A549 (cell line): ENCODE results near the gene IGF2BP1. TPM values are rescaled to one million over a fixed set of nuclear protein-coding genes. Genes with fewer than 3 reads are reported as not detected.

ENCODE experiments used
- ATAC-seq, 2 experiments: fragments of 200-7000 bp in 1 of 2; fragments of >200 bp in 1 of 2; cut with Nextera tagmentation in 1 of 2; cut with Tn5 transposase in 1 of 2; 3 replicates each; pipeline versions ENCODE4 v1.8.0 to v1.9.1; 2018 to 2020; ENCODE audit warnings: mild to moderate bottlenecking in 1 of 2, moderate library complexity in 1 of 2
- CTCF ChIA-PET: fragments of 300-600 bp; sonication (Branson Sonifier 250); formaldehyde crosslinking; extraction: SDS; loops from one replicate; lab custom pipeline; 2021; ENCODE audit warnings: antibody characterized with exemption, inconsistent platforms; lab: Yijun Ruan, JAX
- POLR2A ChIA-PET: fragments of 350-600 bp; formaldehyde crosslinking; extraction: SDS; loops from one replicate; lab custom pipeline; 2021; ENCODE audit warnings: antibody characterized with exemption, inconsistent platforms; lab: Yijun Ruan, JAX
- DNase-seq, 2 experiments: peaks; one replicate each; pipeline versions ENCODE4 v3.0.0 to v3.0.0-alpha.2; 2011 to 2016; ENCODE audit warnings: low read depth in 1 of 2, low spot score in 1 of 2
- FAIRE-seq: peaks from 2 replicates; lab custom pipeline; 2011; peaks lifted over from hg19 to GRCh38; lab: Jason Lieb, UNC
- H3K27ac ChIP-seq, 2 experiments: fragments of >200 bp; sonication (Bioruptor Twin); formaldehyde crosslinking; 3 replicates each; pipeline ENCODE4 v1.5.1; 2016 to 2017
- H3K4me1 ChIP-seq: fragments of >200 bp; sonication (Bioruptor Twin); formaldehyde crosslinking; 3 replicates; pipeline ENCODE4 v1.6.1; 2016
- H3K4me2 ChIP-seq: fragments of >200 bp; sonication (Bioruptor Twin); formaldehyde crosslinking; 3 replicates; pipeline ENCODE4 v1.6.1; 2016
- H3K4me3 ChIP-seq: fragments of >200 bp; sonication (Bioruptor Twin); formaldehyde crosslinking; 3 replicates; pipeline ENCODE4 v1.5.1; 2016
- H3K9me3 ChIP-seq: fragments of >200 bp; sonication (Bioruptor Twin); formaldehyde crosslinking; 3 replicates; pipeline ENCODE4 v1.6.1; 2016
- CBX2 ChIP-seq: fragments of 200-600 bp; sonication (generic); IDR thresholded peaks from 2 replicates; pipeline ENCODE4 v1.6.1; 2016; ENCODE audit warnings: low read depth, mild to moderate bottlenecking, borderline replicate concordance
- CBX8 ChIP-seq: fragments of 200-600 bp; sonication (generic); IDR thresholded peaks from 2 replicates; pipeline ENCODE4 v1.6.1; 2016
- CEBPB ChIP-seq, 2 experiments: fragments of >200 bp in 1 of 2; sonication (Bioruptor Twin) in 1 of 2; formaldehyde crosslinking in 1 of 2; IDR thresholded peaks; 2 replicates each; pipeline ENCODE4 v1.6.1; 2012 to 2016
- CHD4 ChIP-seq: fragments of 200-600 bp; sonication (generic); IDR thresholded peaks from 2 replicates; pipeline ENCODE4 v1.6.1; 2016; ENCODE audit warnings: antibody characterized with exemption, mild to moderate bottlenecking, borderline replicate concordance
- EHF ChIP-seq: fragments of 250-450 bp; sonication (Bioruptor Pico); IDR thresholded peaks from 2 replicates; pipeline ENCODE4 v1.5.0; 2020; ENCODE audit warnings: mild to moderate bottlenecking
- EHMT2 ChIP-seq: fragments of 200-600 bp; sonication (generic); IDR thresholded peaks from 2 replicates; pipeline ENCODE4 v1.6.1; 2016; ENCODE audit warnings: antibody characterized with exemption, low read depth, mild to moderate bottlenecking, moderate library complexity
- FOSB ChIP-seq: fragments of 250-450 bp; sonication (Bioruptor Pico); IDR thresholded peaks from 2 replicates; pipeline ENCODE4 v1.5.0; 2020; ENCODE audit warnings: mild to moderate bottlenecking, moderate library complexity
- FOSL2 ChIP-seq, 2 experiments: fragments of 450-650 bp in 1 of 2; fragments of >200 bp in 1 of 2; sonication (Bioruptor Twin) in 1 of 2; formaldehyde crosslinking; IDR thresholded peaks; 2 replicates each; pipeline versions ENCODE4 v1.5.0 to v1.6.1; 2016 to 2020; ENCODE audit warnings: mild to moderate bottlenecking in 1 of 2, moderate library complexity in 1 of 2
- GATA3 ChIP-seq: IDR thresholded peaks from 2 replicates; pipeline ENCODE4 v1.6.1; 2012; ENCODE audit warnings: borderline replicate concordance
- HDAC2 ChIP-seq: fragments of 200-600 bp; sonication (generic); IDR thresholded peaks from 2 replicates; pipeline ENCODE4 v1.6.1; 2016
- HOXA7 ChIP-seq: fragments of 250-450 bp; sonication (Bioruptor Pico); IDR thresholded peaks from 2 replicates; pipeline ENCODE4 v1.5.0; 2020; ENCODE audit warnings: mild to moderate bottlenecking, moderate library complexity
- HOXB13 ChIP-seq: fragments of 250-450 bp; sonication (Bioruptor Pico); IDR thresholded peaks from 2 replicates; pipeline ENCODE4 v1.5.0; 2020; ENCODE audit warnings: low read depth, mild to moderate bottlenecking, moderate library complexity
- HOXB5 ChIP-seq: fragments of 250-450 bp; sonication (Bioruptor Pico); IDR thresholded peaks from 2 replicates; pipeline ENCODE4 v1.5.0; 2020; ENCODE audit warnings: mild to moderate bottlenecking, moderate library complexity
- JUNB ChIP-seq: fragments of >200 bp; sonication (Bioruptor Twin); formaldehyde crosslinking; IDR thresholded peaks from 2 replicates; pipeline ENCODE4 v1.6.1; 2016
- KDM1A ChIP-seq: fragments of 200-600 bp; sonication (generic); IDR thresholded peaks from 2 replicates; pipeline ENCODE4 v1.6.1; 2016; ENCODE audit warnings: low read depth, mild to moderate bottlenecking
- KDM5A ChIP-seq: fragments of 200-600 bp; sonication (generic); IDR thresholded peaks from 2 replicates; pipeline ENCODE4 v1.6.1; 2016; ENCODE audit warnings: antibody characterized with exemption, mild to moderate bottlenecking
- MAZ ChIP-seq: fragments of 150-350 bp; IDR thresholded peaks from 2 replicates; pipeline ENCODE4 v1.6.1; 2014; ENCODE audit warnings: antibody characterized with exemption, low read depth, low read length, borderline replicate concordance
- NFE2L2 ChIP-seq: fragments of 150-350 bp; conservative IDR thresholded peaks from 2 replicates; pipeline ENCODE4 v1.6.1; 2014; ENCODE audit warnings: low read length
- POLR2AphosphoS2 ChIP-seq: conservative IDR thresholded peaks from 2 replicates; pipeline ENCODE4 v1.6.1; 2012; ENCODE audit warnings: low read length, improper control_type of control experiment, inconsistent platforms
- SMC3 ChIP-seq: fragments of >200 bp; sonication (Bioruptor Twin); formaldehyde crosslinking; IDR thresholded peaks from 3 replicates; pipeline ENCODE4 v1.6.1; 2018; ENCODE audit warnings: inconsistent platforms
- SREBF2 ChIP-seq: fragments of 450-650 bp; IDR thresholded peaks from 2 replicates; pipeline ENCODE4 v1.6.1; 2014; ENCODE audit warnings: mild to moderate bottlenecking, moderate library complexity
- TFCP2L1 ChIP-seq: fragments of 250-450 bp; sonication (Bioruptor Pico); IDR thresholded peaks from 2 replicates; pipeline ENCODE4 v1.5.0; 2021; ENCODE audit warnings: mild to moderate bottlenecking
- TP53 ChIP-seq: fragments of 250-450 bp; sonication (Bioruptor Pico); IDR thresholded peaks from 2 replicates; pipeline ENCODE4 v1.5.0; 2021; ENCODE audit warnings: mild to moderate bottlenecking, moderate library complexity
- ZC3H11A ChIP-seq: fragments of 450-650 bp; IDR thresholded peaks from 2 replicates; pipeline ENCODE4 v1.6.1; 2014; ENCODE audit warnings: antibody characterized with exemption, mild to moderate bottlenecking
- ZNF302 ChIP-seq: fragments of 250-450 bp; sonication (Bioruptor Pico); IDR thresholded peaks from 2 replicates; pipeline ENCODE4 v1.9.0; 2021; ENCODE audit warnings: inconsistent platforms, mild to moderate bottlenecking, moderate library complexity
- ZSCAN20 ChIP-seq: fragments of 250-450 bp; sonication (Bioruptor Pico); IDR thresholded peaks from 2 replicates; pipeline ENCODE4 v1.8.0; 2022; ENCODE audit warnings: mild to moderate bottlenecking, moderate library complexity
- whole genome bisulfite sequencing: methylation state at CpG from one replicate; pipeline ENCODE4 v1.1.6; 2017; ENCODE audit errors: missing lambda C conversion rate; 5-methylcytosine and 5-hydroxymethylcytosine counted together
- polyA plus RNA-seq, 4 experiments: library from polyadenylated mRNA; depleted of rRNA in 3 of 4; stranded (reverse); fragments of >200 nt; fragmentation: RNase III in 1 of 4; extraction: RNeasy Plus Mini Kit Qiagen cat#74134 plus additional on column Dnase treatment in 1 of 4; gene quantifications; 2 replicates in 3 of 4; 3 replicates in 1 of 4; pipeline ENCODE4 v1.2.3, GENCODE V29; 2011 to 2017
- TF ChIP-seq, protein P1 (sequence below): fragments of 250-450 bp; sonication (Bioruptor Pico); IDR thresholded peaks from 2 replicates; pipeline ENCODE4 v1.5.0; 2021; ENCODE audit warnings: mild to moderate bottlenecking, moderate library complexity, borderline replicate concordance
- TF ChIP-seq, protein P2 (sequence below): IDR thresholded peaks from 2 replicates; pipeline ENCODE4 v1.6.1; 2012; ENCODE audit warnings: low read depth, borderline replicate concordance
- TF ChIP-seq, protein P3 (sequence below): fragments of >200 bp; sonication (Bioruptor Twin); formaldehyde crosslinking; IDR thresholded peaks from 3 replicates; pipeline ENCODE4 v1.6.1; 2016

Gene IGF2BP1
- polyA plus RNA-seq, 2 of the 4 experiments (the other 2 are of a cell fraction) = 26.2 to 40.3 TPM

DNA sequence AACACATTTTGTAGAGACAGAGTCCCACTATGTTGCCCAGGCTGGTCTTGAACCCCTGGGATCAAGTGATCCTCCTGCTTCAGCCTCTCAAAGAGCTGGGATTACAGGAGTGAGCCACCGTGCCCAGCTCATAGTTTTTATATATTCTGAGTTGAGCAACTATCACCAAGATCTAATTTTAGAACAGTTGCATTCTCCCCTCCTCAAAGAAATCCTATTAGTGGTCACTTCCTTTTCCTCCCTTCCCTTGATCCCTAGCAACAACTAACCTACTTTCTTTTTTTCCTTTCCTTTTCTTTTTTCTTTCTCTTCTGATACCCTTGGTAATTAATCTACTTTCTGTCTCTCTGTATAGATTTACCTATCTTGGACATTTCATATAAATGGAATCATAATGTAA is 73.9 kb downstream of the IGF2BP1 start (continued):
- TF ChIP-seq HOXB13 (CRISPR knock-in tag) (no peak), HOXA7 (CRISPR knock-in tag) (no peak)
- TF ChIP-seq, protein P1, sequence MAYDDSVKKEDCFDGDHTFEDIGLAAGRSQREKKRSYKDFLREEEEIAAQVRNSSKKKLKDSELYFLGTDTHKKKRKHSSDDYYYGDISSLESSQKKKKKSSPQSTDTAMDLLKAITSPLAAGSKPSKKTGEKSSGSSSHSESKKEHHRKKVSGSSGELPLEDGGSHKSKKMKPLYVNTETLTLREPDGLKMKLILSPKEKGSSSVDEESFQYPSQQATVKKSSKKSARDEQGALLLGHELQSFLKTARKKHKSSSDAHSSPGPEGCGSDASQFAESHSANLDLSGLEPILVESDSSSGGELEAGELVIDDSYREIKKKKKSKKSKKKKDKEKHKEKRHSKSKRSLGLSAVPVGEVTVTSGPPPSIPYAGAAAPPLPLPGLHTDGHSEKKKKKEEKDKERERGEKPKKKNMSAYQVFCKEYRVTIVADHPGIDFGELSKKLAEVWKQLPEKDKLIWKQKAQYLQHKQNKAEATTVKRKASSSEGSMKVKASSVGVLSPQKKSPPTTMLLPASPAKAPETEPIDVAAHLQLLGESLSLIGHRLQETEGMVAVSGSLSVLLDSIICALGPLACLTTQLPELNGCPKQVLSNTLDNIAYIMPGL (CRISPR knock-in tag) = no peak

DNA sequence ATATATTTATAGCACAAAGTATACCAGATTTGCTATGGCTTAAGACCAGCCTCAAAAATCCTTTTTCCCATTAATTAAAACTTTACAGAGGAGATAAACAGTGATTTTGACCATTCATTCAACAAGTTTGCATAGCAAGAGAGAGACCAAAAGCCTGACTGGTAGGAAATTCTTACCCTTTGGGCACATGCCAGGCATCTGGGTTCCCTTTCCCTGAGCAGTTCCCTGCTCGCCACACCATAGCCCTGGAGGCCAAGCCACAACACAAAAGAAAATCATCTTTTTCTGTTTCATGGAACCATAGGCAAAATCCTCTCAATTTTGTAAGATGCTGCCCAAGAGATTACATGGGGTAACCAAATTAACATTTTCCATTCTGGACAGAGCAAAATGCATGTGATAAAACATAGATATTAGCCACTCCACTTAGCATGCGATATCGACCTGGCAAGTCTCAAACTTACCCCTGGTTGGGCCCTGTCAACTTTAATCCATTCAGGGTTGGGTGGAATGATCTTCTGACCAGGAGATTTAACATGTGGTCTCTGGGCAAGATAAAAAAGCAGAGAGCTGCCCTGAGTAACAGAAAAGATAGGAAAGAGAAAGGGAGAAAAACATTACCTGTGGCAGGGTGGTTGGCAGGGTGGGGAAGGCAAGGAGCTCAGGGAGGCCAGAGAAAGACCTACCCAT is 77.8 kb downstream of the IGF2BP1 start:
- FAIRE-seq = peak; percentile 13
- WGBS = 84% methylated on average over 3 of the region's 3 CpGs
- ATAC-seq = no peak
- CTCF ChIA-PET = interaction anchor here (0.5 to 1.1 kb wide), 4 partner anchors 102 to 259 kb away, joined by 3 to 4 read pairs (median 3); no protein-coding TSS in a partner anchor
- POLR2A ChIA-PET = no interaction called here
- peaks cover 8% of the 10 kb centered on the region; the same call in 2 of the 3 replicates for H3K9me3 ChIP-seq
- no peak overlapping the region for H3K27ac ChIP-seq
- DNase-seq = no peak
- H3K4me3 ChIP-seq = no peak overlapping the region
- H3K4me1 ChIP-seq = peaks cover 14% of the 10 kb centered on the region
- H3K4me2 ChIP-seq = no peak overlapping the region
- TF ChIP-seq KDM1A (no peak), GATA3 (no peak), FOSB (CRISPR knock-in tag) (no peak), TFCP2L1 (CRISPR knock-in tag) (no peak), EHF (CRISPR knock-in tag) (no peak), CBX8 (no peak), EHMT2 (no peak), ZSCAN20 (CRISPR knock-in tag) (no peak), TP53 (CRISPR knock-in tag) (no peak)
- TF ChIP-seq, protein P2, sequence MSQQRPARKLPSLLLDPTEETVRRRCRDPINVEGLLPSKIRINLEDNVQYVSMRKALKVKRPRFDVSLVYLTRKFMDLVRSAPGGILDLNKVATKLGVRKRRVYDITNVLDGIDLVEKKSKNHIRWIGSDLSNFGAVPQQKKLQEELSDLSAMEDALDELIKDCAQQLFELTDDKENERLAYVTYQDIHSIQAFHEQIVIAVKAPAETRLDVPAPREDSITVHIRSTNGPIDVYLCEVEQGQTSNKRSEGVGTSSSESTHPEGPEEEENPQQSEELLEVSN = no peak
- TF ChIP-seq, all 56 proteins: peak for 0

DNA sequence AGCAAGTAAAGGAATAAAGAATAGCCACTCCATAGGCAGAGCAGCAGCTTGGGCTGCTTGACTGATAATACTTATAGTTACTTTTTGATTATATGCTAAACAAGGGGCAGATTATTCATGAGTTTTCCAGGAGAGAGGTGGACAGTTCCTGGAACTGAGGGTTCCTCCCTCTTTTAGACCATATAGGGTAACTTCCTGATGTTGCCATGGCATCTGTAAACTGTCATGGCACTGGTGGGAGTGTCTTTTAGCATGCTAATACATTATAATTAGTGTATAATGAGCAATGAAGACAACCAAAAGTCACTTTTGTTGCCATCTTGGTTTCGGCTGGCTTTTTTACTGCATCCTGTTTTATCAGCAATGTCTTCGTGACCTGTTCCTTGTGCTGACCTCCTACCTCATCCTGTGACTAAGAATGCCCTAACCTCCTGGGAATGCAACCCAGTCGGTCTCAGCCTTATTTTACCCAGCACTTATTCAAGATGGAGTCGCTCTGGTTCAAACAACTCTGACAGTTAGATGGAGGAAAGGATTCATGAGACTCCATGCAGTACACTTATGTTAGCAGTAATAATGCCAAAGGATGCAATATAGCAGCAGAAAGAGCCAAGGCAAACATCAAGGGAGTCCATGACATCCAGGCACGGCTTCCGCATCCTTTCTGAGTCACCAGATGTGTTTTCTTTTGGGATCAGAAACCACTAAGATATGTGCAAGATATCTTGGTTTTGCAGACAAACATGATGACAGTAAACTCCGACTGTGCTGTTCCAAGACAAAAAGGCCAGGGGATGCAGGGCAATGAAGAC is 79.6 kb downstream of the IGF2BP1 start:
- no peak for FAIRE-seq
- 21% methylated on average over 7 of the region's 7 CpGs for WGBS
- Histone ChIP-seq H3K4me3 (no peak overlapping the region), H3K27ac (peak overlapping the region in 1 of 2 experiments; percentile 43; a peak in 3 of 6 replicates), H3K4me1 (peaks cover 13% of the 10 kb centered on the region), H3K4me2 (peak overlapping the region; percentile 44), H3K9me3 (peaks cover 10% of the 10 kb centered on the region; the same call in 2 of the 3 replicates)
- ATAC-seq = peak; percentile 60 to 76; a peak in 4 of 6 replicates
- ChIA-PET POLR2A (no interaction called here), CTCF (interaction anchor here (0.6 to 2.1 kb wide), 4 partner anchors 16 to 152 kb away, joined by 3 to 11 read pairs (median 4); no protein-coding TSS in a partner anchor)
- DNase-seq = peak in 1 of 2 experiments; percentile 44
- TF ChIP-seq SMC3 (no peak), SREBF2 (no peak), HOXB5 (CRISPR knock-in tag) (peak; percentile 98), CHD4 (no peak), GATA3 (0 out of 2 replicates have a peak, but pooled peaks have one; percentile 37), POLR2AphosphoS2 (no peak), HDAC2 (no peak), MAZ (no peak), ZNF302 (CRISPR knock-in tag) (peak; percentile 93), ZSCAN20 (CRISPR knock-in tag) (peak; percentile 98), CEBPB (IDR thresholded peaks at IDR 0.05) (no peak), KDM5A (no peak), NFE2L2 (no peak), EHF (CRISPR knock-in tag) (peak; percentile 95), ZC3H11A (no peak), JUNB (peak; percentile 36; the same call in 1 of the 2 replicates), CBX2 (no peak), FOSL2 (IDR thresholded peaks at IDR 0.05) (no peak), FOSL2 (CRISPR knock-in tag; IDR thresholded peaks at IDR 0.05) (peak; percentile 55)
- TF ChIP-seq, protein P3, sequence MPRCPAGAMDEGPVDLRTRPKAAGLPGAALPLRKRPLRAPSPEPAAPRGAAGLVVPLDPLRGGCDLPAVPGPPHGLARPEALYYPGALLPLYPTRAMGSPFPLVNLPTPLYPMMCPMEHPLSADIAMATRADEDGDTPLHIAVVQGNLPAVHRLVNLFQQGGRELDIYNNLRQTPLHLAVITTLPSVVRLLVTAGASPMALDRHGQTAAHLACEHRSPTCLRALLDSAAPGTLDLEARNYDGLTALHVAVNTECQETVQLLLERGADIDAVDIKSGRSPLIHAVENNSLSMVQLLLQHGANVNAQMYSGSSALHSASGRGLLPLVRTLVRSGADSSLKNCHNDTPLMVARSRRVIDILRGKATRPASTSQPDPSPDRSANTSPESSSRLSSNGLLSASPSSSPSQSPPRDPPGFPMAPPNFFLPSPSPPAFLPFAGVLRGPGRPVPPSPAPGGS = no peak
- TF ChIP-seq, protein P1 (CRISPR knock-in tag) = peak; percentile 54; the same call in 1 of the 2 replicates
